Dermis blood vessel endothelial cell (primary cell): Measurements from ENCODE around the gene ZSCAN12. TPM values are rescaled to one million over a fixed set of nuclear protein-coding genes. Genes with fewer than 3 reads are reported as not detected.

ENCODE experiments used
- total RNA-seq: library from RNA; depleted of rRNA; stranded (reverse); fragments of >200 nt; gene quantifications from 2 replicates; pipeline ENCODE4 v1.2.3, GENCODE V29; 2014

ZSCAN12 gene
- total RNA-seq, 1 donor from 2014 or later, result 5.1 TPM

Other genes starting within 250 kb of the ZSCAN12 start
- gene ZSCAN9, start 174.5 kb downstream of the ZSCAN12 start, total RNA-seq, result 10.7 and 17.9 TPM in 2 replicates
- gene ZKSCAN4, start 147.5 kb downstream of the ZSCAN12 start, total RNA-seq, result 5.2 and 7.7 TPM in 2 replicates
- 0.34 and 1.1 TPM in 2 replicates for gene NKAPL, start 140.4 kb downstream of the ZSCAN12 start, total RNA-seq
- gene ZSCAN26, start 132.6 kb downstream of the ZSCAN12 start, total RNA-seq, result 12.8 and 13.3 TPM in 2 replicates
- 8.9 and 10.2 TPM in 2 replicates for gene PGBD1, start 118.2 kb downstream of the ZSCAN12 start, total RNA-seq
- gene ZSCAN31, start 63.6 kb downstream of the ZSCAN12 start, total RNA-seq, result 25.7 and 40.6 TPM in 2 replicates
- 6.3 and 9.7 TPM in 2 replicates for gene ZKSCAN3, start 49.8 kb downstream of the ZSCAN12 start, total RNA-seq
- gene ZSCAN23, start 43.7 kb upstream of the ZSCAN12 start, total RNA-seq, result 0.51 and 0.74 TPM in 2 replicates
- not detected in 2 replicates for gene GPX6, start 116.0 kb upstream of the ZSCAN12 start, total RNA-seq
- gene GPX5, start 126.1 kb upstream of the ZSCAN12 start, total RNA-seq, result not detected in 2 replicates